GM12878 (cell line): ENCODE data around the gene CCDC194. TPM values are rescaled to one million over a fixed set of nuclear protein-coding genes. Genes with fewer than 3 reads are reported as not detected.

Experiments used
- ATAC-seq: fragments of 200-7000 bp; cut with Tn5 transposase; 3 replicates; pipeline ENCODE4 v1.9.1; 2020; ENCODE audit warnings: mild to moderate bottlenecking, moderate library complexity
- BruUV-seq: library from RNA; stranded (reverse); fragments of 400-500 nt; replicated peaks from 2 replicates; lab custom pipeline; 2021; lab: Mats Ljungman, UMichigan
- CTCF ChIA-PET: fragments of 300-600 bp; sonication (Branson Sonifier 250); formaldehyde crosslinking; extraction: SDS; loops from one replicate; lab custom pipeline; 2021; ENCODE audit warnings: inconsistent platforms; lab: Yijun Ruan, JAX
- POLR2A ChIA-PET: fragments of 350-600 bp; formaldehyde crosslinking; extraction: SDS; loops from one replicate; lab custom pipeline; 2021; ENCODE audit warnings: inconsistent platforms; lab: Charles Lee
- RAD21 ChIA-PET: fragments of 300-600 bp; sonication (Branson Sonifier 250); formaldehyde crosslinking; loops from one replicate; lab custom pipeline; 2023; ENCODE audit warnings: antibody characterized with exemption; ENCODE audit not compliant: unreplicated experiment; lab: Charles Lee
- SMC1A ChIA-PET: fragments of 300-600 bp; sonication (Branson Sonifier 250); formaldehyde crosslinking; loops from one replicate; lab custom pipeline; 2023; ENCODE audit not compliant: unreplicated experiment, uncharacterized antibody; lab: Charles Lee
- DNase-seq: peaks from one replicate; pipeline ENCODE4 v3.0.0-alpha.2; 2011; ENCODE audit warnings: low read depth, low spot score
- FAIRE-seq: peaks from 3 replicates; lab custom pipeline; 2011; peaks lifted over from hg19 to GRCh38; lab: Jason Lieb, UNC
- H2AFZ ChIP-seq: 2 replicates; pipeline ENCODE4 v1.6.0; 2011; ENCODE audit warnings: low read depth, low read length, control low read depth; ENCODE audit not compliant: control insufficient read depth
- H3K27ac ChIP-seq: 2 replicates; pipeline ENCODE4 v1.5.1; 2011; ENCODE audit warnings: control low read depth; ENCODE audit not compliant: control insufficient read depth, insufficient read depth
- H3K27me3 ChIP-seq, 2 experiments: replicated peaks in 1 of 2; 2 replicates each; pipeline versions ENCODE4 v1.6.0 to v1.6.1; 2011; ENCODE audit warnings: low read length in 1 of 2; ENCODE audit not compliant: control insufficient read depth in 2 of 2, insufficient read depth in 2 of 2
- H3K36me3 ChIP-seq, 2 experiments: 2 replicates each; pipeline ENCODE4 v1.5.1; 2011; ENCODE audit warnings: low read length in 1 of 2; ENCODE audit not compliant: control insufficient read depth in 2 of 2, insufficient read depth in 2 of 2
- H3K4me1 ChIP-seq: 2 replicates; pipeline ENCODE4 v1.6.1; 2011; ENCODE audit warnings: mild to moderate bottlenecking, low read length, moderate library complexity, mixed read lengths; ENCODE audit not compliant: control insufficient read depth, insufficient read depth
- H3K4me2 ChIP-seq: 2 replicates; pipeline ENCODE4 v1.6.0; 2011; ENCODE audit warnings: control low read depth; ENCODE audit not compliant: control insufficient read depth, insufficient read depth
- H3K4me3 ChIP-seq: fragments of 200-600 bp; sonication (generic); 2 replicates; pipeline ENCODE4 v1.5.1; 2016
- H3K79me2 ChIP-seq: 2 replicates; pipeline ENCODE4 v1.6.0; 2011; ENCODE audit warnings: low read length; ENCODE audit not compliant: control insufficient read depth, insufficient read depth
- H3K9ac ChIP-seq: 2 replicates; pipeline ENCODE4 v1.8.0; 2011; ENCODE audit warnings: low read length, control low read depth, mixed read lengths; ENCODE audit not compliant: control insufficient read depth, insufficient read depth
- H3K9me3 ChIP-seq: replicated peaks from 3 replicates; pipeline ENCODE4 v1.5.1; 2011; ENCODE audit warnings: mild to moderate bottlenecking, low read length; ENCODE audit not compliant: control insufficient read depth, insufficient read depth
- H4K20me1 ChIP-seq: 2 replicates; pipeline ENCODE4 v1.6.0; 2011; ENCODE audit not compliant: control insufficient read depth, insufficient read depth
- E4F1 ChIP-seq: fragments of 450-650 bp; IDR thresholded peaks from 2 replicates; pipeline ENCODE4 v1.6.1; 2018; ENCODE audit warnings: borderline replicate concordance, mild to moderate bottlenecking; ENCODE audit not compliant: partially characterized antibody
- ESRRA ChIP-seq: IDR thresholded peaks from 2 replicates; pipeline ENCODE4 v1.6.1; 2012; ENCODE audit warnings: mild to moderate bottlenecking, low read length, improper control_type of control experiment
- GATAD2B ChIP-seq: fragments of 450-650 bp; conservative IDR thresholded peaks from 2 replicates; pipeline ENCODE4 v1.6.1; 2017; ENCODE audit warnings: low read depth, mild to moderate bottlenecking, moderate library complexity
- HDAC2 ChIP-seq: fragments of 200-600 bp; sonication (generic); IDR thresholded peaks from 2 replicates; pipeline ENCODE4 v1.6.1; 2017
- HDGF ChIP-seq: fragments of 450-650 bp; IDR thresholded peaks from 2 replicates; pipeline ENCODE4 v1.6.1; 2016; ENCODE audit warnings: antibody characterized with exemption
- MAX ChIP-seq: IDR thresholded peaks from 2 replicates; pipeline ENCODE4 v1.6.1; 2012; ENCODE audit warnings: low read depth, low read length, improper control_type of control experiment
- MYC ChIP-seq: IDR thresholded peaks from 2 replicates; pipeline ENCODE4 v1.6.1; 2011; ENCODE audit warnings: mild to moderate bottlenecking, low read length, moderate library complexity, inconsistent platforms; ENCODE audit not compliant: insufficient read depth, insufficient replicate concordance, insufficient read length, severe bottlenecking
- NFYA ChIP-seq: IDR thresholded peaks from 2 replicates; pipeline ENCODE4 v1.6.1; 2011; ENCODE audit warnings: low read depth, mild to moderate bottlenecking, low read length, improper control_type of control experiment, borderline replicate concordance
- NR2C1 ChIP-seq: fragments of 450-650 bp; IDR thresholded peaks from 2 replicates; pipeline ENCODE4 v1.6.1; 2017; ENCODE audit warnings: antibody characterized with exemption, mild to moderate bottlenecking, moderate library complexity
- POLR2AphosphoS5 ChIP-seq: IDR thresholded peaks from 2 replicates; pipeline ENCODE4 v1.6.1; 2011; ENCODE audit warnings: mild to moderate bottlenecking, low read length, inconsistent platforms
- PRDM15 ChIP-seq: fragments of 450-650 bp; formaldehyde crosslinking; IDR thresholded peaks from 2 replicates; pipeline ENCODE4 v1.4.0; 2020; ENCODE audit warnings: mild to moderate bottlenecking, moderate library complexity
- RELA ChIP-seq: fragments of 450-650 bp; IDR thresholded peaks from 2 replicates; pipeline ENCODE4 v1.8.0; 2014; ENCODE audit warnings: borderline replicate concordance; ENCODE audit not compliant: partially characterized antibody
- SREBF1 ChIP-seq: IDR thresholded peaks from 2 replicates; pipeline ENCODE4 v1.6.1; 2012; ENCODE audit warnings: mild to moderate bottlenecking, low read length
- STAT3 ChIP-seq: IDR thresholded peaks from 2 replicates; pipeline ENCODE4 v1.6.1; 2011; ENCODE audit warnings: low read depth, low read length, improper control_type of control experiment
- TBL1XR1 ChIP-seq: IDR thresholded peaks from 2 replicates; pipeline ENCODE4 v1.6.1; 2012; ENCODE audit warnings: low read depth, low read length, improper control_type of control experiment
- ZBTB33 ChIP-seq: fragments of 450-650 bp; IDR thresholded peaks from 2 replicates; pipeline ENCODE4 v1.6.1; 2017; ENCODE audit warnings: mild to moderate bottlenecking
- ZNF207 ChIP-seq: fragments of 450-650 bp; IDR thresholded peaks from 2 replicates; pipeline ENCODE4 v1.6.1; 2014; ENCODE audit warnings: antibody characterized with exemption, mild to moderate bottlenecking, borderline replicate concordance
- ZNF217 ChIP-seq: fragments of 450-650 bp; IDR thresholded peaks from 2 replicates; pipeline ENCODE4 v1.6.1; 2017; ENCODE audit warnings: antibody characterized with exemption, mild to moderate bottlenecking
- ZNF24 ChIP-seq: fragments of 450-650 bp; IDR thresholded peaks from 2 replicates; pipeline ENCODE4 v1.6.1; 2017; ENCODE audit warnings: antibody characterized with exemption, mild to moderate bottlenecking
- WGBS: methylation state at CpG from one replicate; pipeline ENCODE4 v1.1.6; 2016; ENCODE audit warnings: low lambda C conversion rate; ENCODE audit not compliant: insufficient replicate concordance, insufficient coverage; ENCODE audit errors: missing lambda C conversion rate; 5-methylcytosine and 5-hydroxymethylcytosine counted together
- in situ Hi-C: fragments of 300-500 bp; cut with MboI; formaldehyde crosslinking; loops from 9 replicates; pipeline ENCODE4 v1.14.3; 2018; ENCODE audit warnings: mixed read lengths
- intact Hi-C: fragments of 100-400 bp; cut with micrococcal nuclease; formaldehyde crosslinking; loops from one replicate; pipeline ENCODE4 v1.14.2; 2022; ENCODE audit not compliant: unreplicated experiment
- polyA plus RNA-seq, 11 experiments: library from polyadenylated mRNA; depleted of rRNA in 4 of 11; unstranded in 6 of 11; stranded (reverse) in 5 of 11; fragments of >200 nt; fragmentation: Nextera tagmentation in 4 of 11; fragmentation: Illumina TruSeq in 1 of 11; extraction: Ambion mirVana in 4 of 11; extraction: Trizol in 1 of 11; gene quantifications; 1 replicate in 1 of 11; 2 replicates in 10 of 11; pipeline versions ENCODE4 v1.2.1 to v1.2.3, GENCODE V29; 2011 to 2016; ENCODE audit warnings: inconsistent platforms in 2 of 11, missing spikeins in 2 of 11, low read depth in 1 of 11
- total RNA-seq, 4 experiments: library from RNA; depleted of rRNA in 3 of 4; stranded (reverse); fragments of >200 nt in 3 of 4; fragmentation: Illumina TruSeq in 1 of 4; extraction: Trizol in 1 of 4; gene quantifications; 2 replicates each; pipeline versions ENCODE4 v1.2.1 to v1.2.3, GENCODE V29; 2013 to 2021

The CCDC194 gene
- total and polyA plus RNA-seq, 10 of the 15 experiments (the other 5 are each of a cell fraction or from before 2014, with no cell fraction given), result 0.07 to 3.4 (median 0.97) TPM

GRCh38 chr19:17341386-17341785, 52.6 kb downstream of the CCDC194 start:
- POLR2A ChIA-PET, result no interaction called here
- DNase-seq, result no peak
- H3K27me3 ChIP-seq, result no peaks in the 10 kb centered on the region
- no peaks in the 10 kb centered on the region; a peak in 2 of 4 replicates for H3K36me3 ChIP-seq
- CTCF ChIA-PET, result no interaction called here
- H3K4me3 ChIP-seq, result no peak overlapping the region
- peaks cover 11% of the 10 kb centered on the region for H3K4me1 ChIP-seq
- SMC1A ChIA-PET, result no interaction called here
- TF ChIP-seq ZBTB33, result no peak
- TF ChIP-seq SREBF1, result no peak
- TF ChIP-seq NR2C1, result no peak
- no peak for TF ChIP-seq PRDM15 (CRISPR knock-in tag)
- no peak for TF ChIP-seq E4F1
- no peak for TF ChIP-seq GATAD2B
- TF ChIP-seq ZNF217, result no peak
- TF ChIP-seq TBL1XR1, result no peak
- TF ChIP-seq MAX, result no peak
- TF ChIP-seq HDGF, result no peak
- TF ChIP-seq ESRRA, result no peak
- no peak for TF ChIP-seq HDAC2
- TF ChIP-seq NFYA, result no peak
- TF ChIP-seq POLR2AphosphoS5, result no peak
- TF ChIP-seq ZNF24, result no peak
- TF ChIP-seq MYC, result no peak
- TF ChIP-seq ZNF207, result no peak
- TF ChIP-seq RELA, result no peak
- no peak for TF ChIP-seq STAT3
- no peaks in the 10 kb centered on the region for H3K9me3 ChIP-seq
- H4K20me1 ChIP-seq, result no peaks in the 10 kb centered on the region
- BruUV-seq, result no TSS peak
- FAIRE-seq, result no peak
- H3K27ac ChIP-seq, result no peak overlapping the region
- intact Hi-C loops, result no loop called here
- 91% methylated on average over 15 of the region's 15 CpGs for WGBS
- no peak overlapping the region for H3K9ac ChIP-seq
- peaks cover 6% of the 10 kb centered on the region for H3K79me2 ChIP-seq
- no peak for ATAC-seq
- in situ Hi-C loops, result no loop called here
- RAD21 ChIA-PET, result no interaction called here
- H2AFZ ChIP-seq, result no peak overlapping the region
- no peak overlapping the region for H3K4me2 ChIP-seq
